A549 (cell line): Measurements from ENCODE around the gene NUDT16.
"Not testable (repeated sequence)": the region's sequence is repeated elsewhere in the genome, so short reads cannot be mapped to it uniquely, and the experiment has no call there.

Experiments used
- CBX2 ChIP-seq: fragments of 200-600 bp; sonication (generic); IDR thresholded peaks from 2 replicates; pipeline ENCODE4 v1.6.1; 2016; ENCODE audit warnings: low read depth, mild to moderate bottlenecking, borderline replicate concordance
- CEBPB ChIP-seq, 2 experiments: fragments of >200 bp in 1 of 2; sonication (Bioruptor Twin) in 1 of 2; formaldehyde crosslinking in 1 of 2; IDR thresholded peaks; 2 replicates each; pipeline ENCODE4 v1.6.1; 2012 to 2016
- EHMT2 ChIP-seq: fragments of 200-600 bp; sonication (generic); IDR thresholded peaks from 2 replicates; pipeline ENCODE4 v1.6.1; 2016; ENCODE audit warnings: antibody characterized with exemption, low read depth, mild to moderate bottlenecking, moderate library complexity
- HOXA7 ChIP-seq: fragments of 250-450 bp; sonication (Bioruptor Pico); IDR thresholded peaks from 2 replicates; pipeline ENCODE4 v1.5.0; 2020; ENCODE audit warnings: mild to moderate bottlenecking, moderate library complexity
- KDM1A ChIP-seq: fragments of 200-600 bp; sonication (generic); IDR thresholded peaks from 2 replicates; pipeline ENCODE4 v1.6.1; 2016; ENCODE audit warnings: low read depth, mild to moderate bottlenecking
- POLR2A ChIP-seq: IDR thresholded peaks from 2 replicates; pipeline ENCODE4 v1.6.1; 2012; ENCODE audit warnings: mild to moderate bottlenecking, low read length
- ZFP36 ChIP-seq: fragments of 450-650 bp; IDR thresholded peaks from 2 replicates; pipeline ENCODE4 v1.6.1; 2014; ENCODE audit warnings: borderline replicate concordance; ENCODE audit not compliant: partially characterized antibody
- ZNF302 ChIP-seq: fragments of 250-450 bp; sonication (Bioruptor Pico); IDR thresholded peaks from 2 replicates; pipeline ENCODE4 v1.9.0; 2021; ENCODE audit warnings: inconsistent platforms, mild to moderate bottlenecking, moderate library complexity
- ZSCAN20 ChIP-seq: fragments of 250-450 bp; sonication (Bioruptor Pico); IDR thresholded peaks from 2 replicates; pipeline ENCODE4 v1.8.0; 2022; ENCODE audit warnings: mild to moderate bottlenecking, moderate library complexity
- TF ChIP-seq, protein P1 (sequence below): fragments of >200 bp; sonication (Bioruptor Twin); formaldehyde crosslinking; IDR thresholded peaks from 3 replicates; pipeline ENCODE4 v1.5.1; 2016

DNA sequence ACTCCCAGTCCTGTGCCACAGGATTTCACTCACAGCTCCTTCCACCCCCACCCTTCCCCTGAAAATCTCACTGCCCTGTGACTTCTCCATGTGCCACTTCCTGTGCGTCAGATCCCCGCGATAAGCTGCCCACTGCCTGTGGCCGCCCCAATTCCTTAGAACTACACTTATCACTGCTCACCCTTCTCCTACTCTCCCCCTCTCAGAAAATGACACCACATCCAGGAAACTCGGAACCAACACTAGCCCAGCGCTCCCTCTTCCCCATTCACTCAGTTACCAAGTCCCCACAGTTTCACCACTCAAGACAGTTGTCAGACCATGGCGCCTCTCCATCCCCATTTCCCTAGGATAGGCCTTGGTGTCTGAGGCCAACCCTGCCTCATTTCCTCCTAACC, 20.5 kb upstream of the NUDT16 start:
- not testable (repeated sequence) for TF ChIP-seq ZNF302 (CRISPR knock-in tag); ZFP36; POLR2A; CBX2; ZSCAN20 (CRISPR knock-in tag); CEBPB (IDR thresholded peaks at IDR 0.05); EHMT2; HOXA7 (CRISPR knock-in tag); KDM1A
- TF ChIP-seq, protein P1, sequence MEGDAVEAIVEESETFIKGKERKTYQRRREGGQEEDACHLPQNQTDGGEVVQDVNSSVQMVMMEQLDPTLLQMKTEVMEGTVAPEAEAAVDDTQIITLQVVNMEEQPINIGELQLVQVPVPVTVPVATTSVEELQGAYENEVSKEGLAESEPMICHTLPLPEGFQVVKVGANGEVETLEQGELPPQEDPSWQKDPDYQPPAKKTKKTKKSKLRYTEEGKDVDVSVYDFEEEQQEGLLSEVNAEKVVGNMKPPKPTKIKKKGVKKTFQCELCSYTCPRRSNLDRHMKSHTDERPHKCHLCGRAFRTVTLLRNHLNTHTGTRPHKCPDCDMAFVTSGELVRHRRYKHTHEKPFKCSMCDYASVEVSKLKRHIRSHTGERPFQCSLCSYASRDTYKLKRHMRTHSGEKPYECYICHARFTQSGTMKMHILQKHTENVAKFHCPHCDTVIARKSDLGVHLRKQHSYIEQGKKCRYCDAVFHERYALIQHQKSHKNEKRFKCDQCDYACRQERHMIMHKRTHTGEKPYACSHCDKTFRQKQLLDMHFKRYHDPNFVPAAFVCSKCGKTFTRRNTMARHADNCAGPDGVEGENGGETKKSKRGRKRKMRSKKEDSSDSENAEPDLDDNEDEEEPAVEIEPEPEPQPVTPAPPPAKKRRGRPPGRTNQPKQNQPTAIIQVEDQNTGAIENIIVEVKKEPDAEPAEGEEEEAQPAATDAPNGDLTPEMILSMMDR, result not testable (repeated sequence)
